Skeletal muscle cell (primary cell): ENCODE results near the gene NMRAL1.

Experiments
- DNase-seq: peaks from one replicate; pipeline ENCODE4 v3.0.0-alpha.2; 2010; ENCODE audit warnings: low read depth
- H3K4me3 ChIP-seq: 2 replicates; pipeline ENCODE4 v1.5.1; 2011; ENCODE audit warnings: low read depth, mild to moderate bottlenecking, control low read depth, low read length, moderate library complexity

Gene NMRAL1

GRCh38 chr16:4472880-4473279, 1.5 kb downstream of the NMRAL1 start:
- no peak for DNase-seq
- no peak overlapping the region for H3K4me3 ChIP-seq

DNA sequence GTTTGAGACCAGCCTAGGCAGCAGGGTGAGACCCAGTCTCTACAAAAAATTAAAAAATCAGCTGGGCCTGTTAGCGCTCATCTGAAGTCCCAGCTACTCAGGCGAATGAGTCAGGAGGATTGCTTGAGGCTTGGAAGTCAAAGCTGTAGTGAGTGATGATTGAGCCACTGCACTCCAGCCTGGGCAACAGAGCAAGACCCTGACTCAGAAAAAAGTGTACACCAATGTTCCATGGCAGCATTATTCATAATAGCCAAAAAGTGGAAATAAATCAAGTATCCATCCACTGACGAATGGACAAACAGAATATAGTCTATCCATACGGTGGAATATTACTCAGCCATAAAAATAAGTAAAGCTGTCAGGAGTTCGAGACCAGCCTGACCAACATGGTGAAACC, 2.6 kb downstream of the NMRAL1 start:
- DNase-seq: no peak
- H3K4me3 ChIP-seq: no peak overlapping the region

- no peak for DNase-seq
- no peak overlapping the region for H3K4me3 ChIP-seq
These were observed 5.5 kb downstream of the NMRAL1 start for GRCh38 chr16:4468972-4469371.

DNA sequence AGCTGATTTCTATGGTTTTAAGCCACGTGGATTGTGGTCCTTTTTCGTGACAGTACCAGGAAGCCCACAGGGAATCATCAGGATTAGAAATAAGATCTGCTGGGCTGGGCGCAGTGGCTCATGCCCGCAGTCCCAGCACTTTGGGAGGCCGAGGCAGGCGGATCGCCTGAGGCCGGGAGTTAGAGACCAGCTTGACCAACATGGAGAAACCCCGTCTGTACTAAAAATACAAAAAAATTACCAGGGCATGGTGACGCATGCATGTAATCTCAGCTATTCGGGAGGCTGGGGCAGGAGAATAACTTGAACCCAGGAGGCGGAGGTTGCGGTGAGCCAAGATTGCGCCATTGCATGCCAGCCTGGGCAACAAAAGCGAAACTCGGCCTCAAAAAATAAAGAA, 6.5 kb downstream of the NMRAL1 start:
- no peak for DNase-seq
- H3K4me3 ChIP-seq: no peak overlapping the region

GRCh38 chr16:4465977-4466779, 8.2 kb downstream of the NMRAL1 start:
- H3K4me3 ChIP-seq: no peak overlapping the region
- DNase-seq: no peak

GRCh38 chr16:4463522-4464163, 10.8 kb downstream of the NMRAL1 start:
- DNase-seq: no peak
- H3K4me3 ChIP-seq: no peak overlapping the region

DNA sequence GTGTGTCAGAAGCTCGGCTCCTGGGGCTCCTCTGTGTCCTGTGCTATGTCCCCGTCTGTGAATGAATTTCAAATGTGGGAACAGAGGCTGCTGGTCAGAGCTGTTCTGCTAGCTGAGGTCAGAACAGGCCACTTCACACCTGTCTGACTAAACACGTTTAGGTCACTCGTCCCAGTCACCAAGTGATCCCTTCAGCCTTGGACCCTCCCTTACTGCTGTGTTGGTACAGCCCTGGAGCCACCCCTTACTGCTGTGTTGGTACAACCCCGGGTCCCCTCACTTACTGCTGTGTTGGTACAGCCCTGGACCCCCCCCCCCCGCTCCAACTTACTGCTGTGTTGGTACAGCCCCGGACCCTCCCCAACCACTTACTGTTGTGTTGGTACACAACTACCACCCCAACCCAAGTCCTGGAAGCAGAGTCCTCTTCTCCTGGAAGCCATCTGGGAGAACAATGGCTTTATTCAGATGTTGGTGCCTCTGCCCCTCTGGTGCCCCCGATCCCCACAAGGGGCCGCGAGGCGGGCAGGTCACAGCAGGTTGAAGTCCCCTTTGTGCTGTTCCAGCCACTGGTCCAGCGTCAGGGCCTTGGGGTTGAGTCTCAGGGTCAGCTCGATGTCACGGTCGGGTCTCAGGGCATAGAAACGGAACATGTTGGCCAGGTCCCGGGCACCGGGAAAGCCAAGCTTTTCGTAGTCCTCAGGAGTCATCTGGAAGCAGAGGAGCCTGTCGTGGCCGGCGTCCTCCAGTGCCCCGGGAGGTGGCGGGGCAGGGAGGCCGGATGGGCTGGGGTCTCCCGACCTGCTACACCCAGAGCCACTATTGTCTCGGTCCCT, 13.0 kb downstream of the NMRAL1 start:
- H3K4me3 ChIP-seq: no peak overlapping the region
- DNase-seq: no peak

DNA sequence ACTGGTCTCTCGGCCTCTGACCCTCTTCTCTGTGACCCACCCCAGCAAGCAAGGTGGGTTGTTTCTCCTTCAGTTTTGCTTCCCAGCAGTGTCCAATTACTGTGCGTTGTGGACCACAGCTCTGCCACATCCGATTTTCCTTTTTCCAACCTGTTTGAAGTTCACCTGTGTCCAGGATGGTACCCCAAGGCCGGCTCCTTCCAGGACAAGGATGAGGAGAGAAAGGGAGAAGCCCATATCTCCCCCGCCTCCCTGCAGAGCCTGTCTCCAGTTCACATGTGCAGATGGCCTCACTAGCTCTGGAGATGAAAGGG, 13.5 kb downstream of the NMRAL1 start:
- no peak overlapping the region for H3K4me3 ChIP-seq
- no peak for DNase-seq

DNA sequence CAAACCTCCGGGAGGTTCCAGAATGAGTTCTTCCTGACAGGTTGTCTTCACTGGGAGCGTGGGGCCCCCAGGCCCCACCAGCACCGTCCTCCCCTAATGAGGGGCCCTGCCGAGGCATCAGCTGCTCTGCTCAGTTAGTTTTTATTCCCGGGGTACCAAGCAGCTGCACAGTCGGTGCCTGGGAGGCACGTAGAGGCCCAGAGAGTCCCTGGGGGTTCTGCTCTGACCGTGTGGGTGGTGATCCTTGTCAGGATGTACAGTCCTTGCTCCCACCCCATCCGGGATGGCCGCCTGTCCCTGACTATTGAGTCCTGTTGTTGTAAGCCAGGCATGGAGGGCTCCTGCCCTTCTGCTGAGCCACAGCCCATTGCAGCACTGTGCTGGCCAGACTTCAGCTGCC, 18.5 kb downstream of the NMRAL1 start:
- H3K4me3 ChIP-seq: no peak overlapping the region
- DNase-seq: no peak

GRCh38 chr16:4455081-4455480, 19.3 kb downstream of the NMRAL1 start:
- DNase-seq: no peak
- H3K4me3 ChIP-seq: no peak overlapping the region

DNA sequence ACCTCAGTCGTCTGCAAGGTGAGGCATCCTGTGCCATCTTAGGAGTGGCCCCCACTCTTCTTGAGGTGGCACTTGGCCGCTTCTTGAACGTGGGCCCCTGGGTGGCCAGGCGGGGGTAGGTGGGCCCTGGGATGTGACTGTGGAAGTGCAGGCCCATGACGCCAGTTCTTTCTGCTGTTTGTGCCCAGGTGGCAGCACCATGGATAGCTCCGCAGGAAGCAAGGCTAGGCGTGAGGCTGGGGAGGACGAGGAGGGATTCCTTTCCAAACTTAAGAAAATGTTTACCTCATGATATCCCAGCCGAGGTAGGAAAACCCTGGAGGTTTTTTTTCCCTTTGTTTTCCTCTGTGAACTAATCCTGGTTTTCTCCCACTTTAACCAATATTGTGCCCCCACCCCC, 19.8 kb downstream of the NMRAL1 start:
- no peak overlapping the region for H3K4me3 ChIP-seq
- DNase-seq: no peak

- no peak overlapping the region for H3K4me3 ChIP-seq
- no peak for DNase-seq
These were observed 21.8 kb downstream of the NMRAL1 start for GRCh38 chr16:4452674-4453073.

DNA sequence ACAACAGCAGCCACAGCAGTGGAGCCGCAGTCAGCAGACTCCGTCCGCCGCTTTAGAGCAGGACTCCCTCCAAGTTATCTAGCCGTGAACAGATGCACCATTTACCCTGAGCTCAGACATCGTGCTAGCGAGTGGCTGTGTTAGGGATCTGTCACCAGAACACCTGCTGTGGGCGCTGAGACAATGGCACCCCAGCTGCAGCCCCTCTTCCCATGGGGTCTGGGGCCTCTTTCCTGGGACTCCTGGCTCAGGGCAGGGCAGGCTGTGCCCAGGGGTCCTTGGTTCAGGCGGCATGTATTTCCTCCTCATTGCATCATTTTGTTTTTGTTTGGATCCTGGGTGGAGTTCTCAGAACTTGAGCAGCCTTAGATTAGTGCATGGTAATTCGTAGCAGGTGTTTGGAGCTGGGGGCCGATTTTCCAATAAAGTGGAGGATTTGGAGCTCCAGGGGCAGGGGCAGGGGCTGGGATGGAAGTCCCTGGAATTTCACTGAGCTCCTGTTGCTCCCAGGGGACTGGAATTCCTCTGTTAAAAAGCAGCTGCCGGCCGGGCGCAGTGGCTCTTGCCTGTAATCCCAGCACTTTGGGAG, 23.4 kb downstream of the NMRAL1 start:
- DNase-seq: no peak

DNA sequence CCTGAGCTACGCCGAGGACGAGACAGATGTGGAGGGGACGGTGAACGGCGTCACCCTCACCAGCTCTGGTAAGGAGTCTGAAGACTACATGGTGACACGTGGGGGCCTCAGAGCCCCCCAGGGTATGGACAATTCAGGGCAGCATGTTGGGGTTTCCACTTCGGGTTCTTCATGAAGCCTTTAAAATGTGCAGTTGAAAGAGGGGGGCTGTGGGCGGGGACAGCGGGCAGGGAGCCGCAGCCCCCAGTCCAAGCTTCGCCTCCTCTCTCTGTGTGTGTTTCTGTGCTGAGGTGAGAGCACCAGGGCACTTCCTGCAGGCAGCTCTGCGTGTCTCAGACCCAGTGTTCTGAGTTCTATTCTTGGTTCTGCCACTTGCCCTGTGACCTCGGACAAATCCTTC, 24.0 kb downstream of the NMRAL1 start:
- DNase-seq: no peak
- no peak overlapping the region for H3K4me3 ChIP-seq

More for the DNA sequence above, 23.4 kb downstream of the NMRAL1 start:
- H3K4me3 ChIP-seq: no peak overlapping the region

- DNase-seq: no peak
- H3K4me3 ChIP-seq: no peak overlapping the region
These were observed 30.4 kb downstream of the NMRAL1 start for GRCh38 chr16:4443986-4444385.

- no peak overlapping the region for H3K4me3 ChIP-seq
- DNase-seq: no peak
These were observed 31.2 kb downstream of the NMRAL1 start for GRCh38 chr16:4443271-4443670.

- no peak for DNase-seq
- H3K4me3 ChIP-seq: no peak overlapping the region
These were observed 32.1 kb downstream of the NMRAL1 start for GRCh38 chr16:4442371-4442770.

- DNase-seq: no peak
- no peak overlapping the region for H3K4me3 ChIP-seq
These were observed 37.1 kb downstream of the NMRAL1 start for GRCh38 chr16:4437366-4437765.

DNA sequence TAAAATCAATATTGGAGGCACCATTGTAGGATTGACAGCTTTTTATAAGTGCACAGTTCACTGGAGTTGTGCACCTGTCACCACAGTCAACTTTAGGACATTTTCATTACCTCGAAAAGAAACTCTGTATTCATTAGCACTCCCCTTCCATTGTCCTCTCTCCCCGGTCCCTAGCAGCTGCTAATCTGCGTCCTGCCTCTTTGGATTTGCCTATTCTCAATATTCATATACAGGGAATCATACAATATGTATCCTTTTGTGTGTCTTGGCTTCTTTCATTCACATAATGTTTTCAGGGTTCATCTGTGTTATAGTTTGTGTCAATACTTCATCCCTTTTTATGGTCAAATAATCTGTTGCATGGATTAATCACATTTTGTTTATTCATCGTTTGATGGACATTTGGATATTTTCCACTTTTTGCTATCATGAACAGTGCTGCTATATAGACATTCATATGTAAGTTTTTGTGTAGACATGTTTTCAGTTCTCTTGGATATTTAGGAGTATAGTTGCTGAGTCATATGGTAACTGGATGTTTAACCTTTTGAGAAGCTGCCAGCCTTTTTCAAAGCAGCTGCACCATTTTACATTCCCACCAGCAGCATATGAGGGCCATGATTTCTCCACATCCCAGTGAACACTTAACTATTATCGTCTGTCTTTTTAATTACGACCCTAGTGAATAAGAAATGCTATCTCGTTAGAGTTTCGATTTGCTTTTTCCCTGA, 38.9 kb downstream of the NMRAL1 start:
- DNase-seq: no peak
- no peak overlapping the region for H3K4me3 ChIP-seq
